ENCODE results near the gene ASCC1.

The ASCC1 gene

DNA sequence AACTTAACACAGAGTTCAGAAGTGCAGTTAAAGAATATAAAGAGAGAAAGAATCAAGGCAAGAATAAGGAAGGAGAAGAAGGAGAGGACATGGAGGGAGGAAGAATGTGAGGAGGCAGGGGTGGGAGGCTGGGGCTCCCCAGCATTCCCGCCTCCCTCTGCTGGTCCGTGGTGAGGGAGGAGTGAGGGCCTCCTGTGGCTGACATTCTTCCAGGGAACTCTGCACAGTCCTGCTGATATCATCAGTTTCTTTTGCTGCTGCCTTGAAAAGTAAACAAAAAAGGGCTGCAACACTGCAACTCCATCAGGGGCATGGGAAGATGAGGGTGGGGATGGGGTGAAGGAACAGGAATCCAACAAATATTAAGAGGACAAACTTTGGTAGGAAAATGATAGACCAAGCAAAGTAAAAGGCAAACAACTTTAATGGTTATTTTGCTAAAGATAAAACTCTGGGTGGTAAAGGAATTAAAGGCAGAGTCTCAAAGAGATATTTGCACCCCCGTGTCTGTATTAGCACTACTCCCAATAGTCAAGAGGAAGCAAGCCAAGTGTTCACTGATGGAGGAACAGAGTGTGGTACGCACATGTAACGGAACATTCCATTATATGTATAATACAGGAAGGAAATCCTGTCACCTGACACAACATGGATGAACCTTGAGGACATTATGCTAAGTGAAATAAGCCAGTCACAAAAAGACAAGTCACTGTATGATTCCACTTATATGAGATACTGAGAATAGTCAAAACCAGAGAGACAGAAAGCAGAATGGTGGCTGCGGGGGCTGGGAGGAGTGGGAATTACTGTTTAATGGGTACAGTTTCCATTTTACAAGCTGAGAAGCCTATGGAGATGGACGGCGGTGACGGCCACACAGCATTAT is 119.7 kb downstream of the ASCC1 start:
- DNase-seq, result peak; percentile 52

DNA sequence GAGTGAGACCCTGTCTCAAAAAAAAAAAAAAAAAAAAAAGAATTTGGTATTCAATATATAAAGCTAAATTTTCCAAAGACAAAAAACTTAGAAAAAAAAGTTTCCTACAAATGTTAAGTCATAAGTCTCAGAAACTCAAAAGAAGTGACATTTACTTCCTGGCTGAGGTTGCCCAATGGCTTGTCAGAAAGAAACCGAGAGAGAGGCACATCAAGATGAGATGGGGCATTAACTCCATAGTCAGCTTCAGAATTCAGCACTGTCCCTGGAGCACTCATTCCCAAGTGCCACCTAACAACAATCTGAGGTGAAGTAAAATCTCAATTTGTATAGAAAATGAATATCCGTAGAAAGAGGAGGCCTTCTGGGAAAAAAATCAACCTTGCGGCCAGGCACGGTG is 120.9 kb downstream of the ASCC1 start:
- peak; percentile 60 for DNase-seq

DNA sequence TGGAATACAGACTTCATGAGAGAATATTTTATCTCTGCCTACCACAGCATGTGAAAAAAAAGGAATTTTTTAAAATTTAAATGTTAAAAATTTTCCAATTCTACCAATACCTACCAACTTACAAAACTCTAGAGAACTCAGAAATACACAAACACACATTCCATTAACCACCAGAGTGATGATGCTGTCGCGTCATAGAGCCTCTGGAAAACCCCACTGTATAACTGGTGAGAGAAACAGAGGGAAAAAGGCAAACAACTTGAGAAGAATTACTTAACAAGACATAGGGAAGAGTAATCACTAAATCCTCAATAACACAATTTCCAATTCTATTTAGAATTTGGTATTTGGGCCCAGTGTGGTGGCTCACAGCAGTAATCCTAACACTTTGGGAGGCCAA is 121.5 kb downstream of the ASCC1 start:
- no peak for DNase-seq

DNA sequence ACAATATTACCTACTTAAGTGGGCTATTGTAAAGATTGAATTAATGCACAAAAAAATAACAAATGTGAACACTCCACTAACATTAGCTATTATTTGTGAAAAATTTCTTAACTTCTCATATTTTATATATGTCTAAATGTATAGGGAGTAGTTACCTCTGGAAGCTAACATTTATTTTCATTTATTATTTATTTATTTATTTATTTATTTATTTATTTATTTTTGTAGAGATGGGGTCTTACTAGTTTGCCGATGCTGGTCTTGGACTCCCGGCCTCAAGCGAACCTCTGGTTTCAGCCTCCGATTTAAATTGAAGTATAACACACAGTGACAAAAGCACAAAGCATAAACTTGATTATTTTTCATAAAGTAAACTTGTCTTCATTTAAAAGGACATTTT is 122.6 kb downstream of the ASCC1 start:
- DNase-seq, result no peak

DNA sequence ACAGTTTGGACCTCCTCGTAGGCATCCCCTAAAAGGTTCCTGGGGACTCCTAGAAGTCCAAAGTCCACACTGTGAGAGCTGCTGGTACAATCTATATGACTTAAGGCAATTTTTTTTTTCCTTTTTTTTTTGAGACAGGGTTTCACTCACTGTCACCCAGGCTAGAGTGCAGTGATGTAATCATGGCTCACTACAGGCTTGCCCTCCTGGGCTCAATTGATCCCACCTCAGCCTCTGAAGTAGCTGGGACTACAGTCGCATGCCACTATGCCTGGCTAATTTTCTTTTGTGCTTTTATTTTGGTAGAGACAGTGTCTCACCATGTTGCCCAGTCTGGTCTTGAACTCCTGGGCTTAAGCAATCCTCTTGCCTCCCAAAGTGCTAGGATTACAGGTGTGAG is 123.1 kb downstream of the ASCC1 start:
- DNase-seq, result no peak

DNA sequence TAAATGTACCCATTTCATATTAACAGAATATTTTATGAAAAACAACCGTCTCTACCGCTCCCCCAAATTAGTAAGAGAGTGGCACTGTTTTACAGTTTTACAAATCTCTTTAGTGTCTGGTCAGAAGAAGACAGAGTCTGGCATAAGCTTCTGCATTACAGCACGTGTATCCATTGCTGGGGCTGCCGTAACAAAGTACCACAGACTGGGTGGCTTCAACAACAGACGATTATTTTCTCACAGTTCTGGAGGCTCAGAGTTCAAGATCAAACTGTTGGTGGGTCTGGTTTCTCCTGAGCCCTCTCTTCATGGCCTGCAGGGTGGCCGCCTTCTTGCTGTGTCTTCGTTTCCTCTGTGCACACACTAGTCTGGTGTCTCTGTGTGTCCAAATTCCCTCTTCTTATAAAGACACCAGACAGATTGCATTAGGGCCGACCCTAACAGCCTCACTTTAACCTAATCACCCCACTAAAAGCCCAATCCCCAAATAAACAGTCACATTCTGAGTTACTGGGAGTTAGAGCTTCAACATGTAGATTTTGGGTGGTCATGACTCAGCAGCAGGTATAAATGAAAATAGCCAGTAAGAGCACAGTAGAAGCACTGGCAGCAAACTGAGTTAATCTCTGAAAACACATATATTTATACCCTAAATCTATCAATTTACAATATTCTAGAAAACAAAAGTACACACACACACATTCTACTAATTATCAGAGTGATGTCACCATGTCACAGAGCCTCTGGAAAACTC is 123.7 kb downstream of the ASCC1 start:
- no peak for DNase-seq

DNA sequence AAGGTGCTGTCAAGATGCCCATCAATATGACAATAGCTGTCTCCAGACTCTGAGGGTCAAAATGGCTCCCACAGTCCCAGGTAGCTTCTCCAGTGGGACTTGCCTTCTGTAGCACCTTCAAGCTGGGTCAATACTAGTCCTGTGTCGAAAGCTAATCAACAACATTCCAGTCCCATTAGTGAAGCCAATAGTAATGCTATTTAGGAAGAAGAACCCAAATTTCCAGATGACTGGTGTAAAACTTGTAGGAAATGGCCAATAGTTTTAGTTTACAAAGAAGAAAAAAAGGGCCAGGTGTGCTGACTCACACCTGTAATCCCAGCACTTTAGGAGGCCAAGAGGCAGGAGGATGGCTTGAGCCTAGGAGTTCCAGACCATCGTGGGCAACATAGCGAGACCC is 125.8 kb downstream of the ASCC1 start:
- no peak for DNase-seq

DNA sequence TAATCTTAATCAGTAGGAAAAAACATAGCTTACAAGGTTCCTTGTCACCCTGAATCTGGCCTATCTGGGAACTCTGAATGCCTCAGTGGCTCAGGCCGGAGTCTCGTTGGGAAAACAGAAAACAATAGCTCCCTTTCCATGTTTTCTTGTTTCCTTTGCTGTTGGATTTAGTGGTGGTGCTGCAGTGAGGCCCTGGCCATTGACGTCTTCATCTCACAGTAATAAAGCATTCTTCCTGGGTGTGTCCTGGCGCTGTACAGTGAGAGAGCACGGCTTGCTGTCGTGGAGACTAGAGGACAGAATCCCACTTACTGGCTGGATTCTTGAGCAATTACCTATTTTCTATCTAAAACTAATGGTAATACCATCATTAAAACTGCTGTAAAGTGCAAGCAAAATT is 126.5 kb downstream of the ASCC1 start:
- DNase-seq, result no peak

DNA sequence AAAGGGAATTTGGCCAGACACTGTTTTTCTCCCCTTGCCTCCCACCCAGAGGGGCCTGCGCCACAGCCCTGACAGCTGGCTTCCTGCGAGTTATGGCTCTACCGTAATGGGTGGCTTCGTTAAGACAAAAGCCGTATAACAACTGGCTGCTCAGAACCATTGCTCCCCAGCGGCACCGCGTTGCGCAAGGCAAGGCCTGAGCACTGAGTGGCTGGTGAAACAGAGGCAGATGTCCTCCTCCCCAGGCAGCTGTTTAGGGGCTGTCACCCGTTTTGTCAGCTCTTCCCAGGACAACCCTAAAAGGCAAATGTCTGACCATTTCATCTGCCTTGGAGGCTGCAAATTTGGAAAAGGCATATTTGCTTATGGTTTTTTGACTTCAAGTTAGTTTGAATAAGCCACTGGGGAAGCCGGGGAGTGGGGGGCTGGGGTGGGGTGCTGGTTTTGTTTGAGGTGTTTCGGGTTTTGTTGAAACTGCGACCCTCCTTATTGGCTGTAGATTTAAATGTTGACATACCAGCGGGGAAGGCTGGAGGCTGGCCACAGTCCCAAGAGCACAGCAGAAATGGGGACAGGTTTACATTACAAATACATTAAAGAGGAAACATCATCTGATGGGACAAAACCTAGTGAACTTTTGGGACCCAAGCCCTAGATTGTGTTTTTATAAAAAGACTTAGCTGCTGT is 127.0 kb downstream of the ASCC1 start:
- DNase-seq, result peak; percentile 69

DNA sequence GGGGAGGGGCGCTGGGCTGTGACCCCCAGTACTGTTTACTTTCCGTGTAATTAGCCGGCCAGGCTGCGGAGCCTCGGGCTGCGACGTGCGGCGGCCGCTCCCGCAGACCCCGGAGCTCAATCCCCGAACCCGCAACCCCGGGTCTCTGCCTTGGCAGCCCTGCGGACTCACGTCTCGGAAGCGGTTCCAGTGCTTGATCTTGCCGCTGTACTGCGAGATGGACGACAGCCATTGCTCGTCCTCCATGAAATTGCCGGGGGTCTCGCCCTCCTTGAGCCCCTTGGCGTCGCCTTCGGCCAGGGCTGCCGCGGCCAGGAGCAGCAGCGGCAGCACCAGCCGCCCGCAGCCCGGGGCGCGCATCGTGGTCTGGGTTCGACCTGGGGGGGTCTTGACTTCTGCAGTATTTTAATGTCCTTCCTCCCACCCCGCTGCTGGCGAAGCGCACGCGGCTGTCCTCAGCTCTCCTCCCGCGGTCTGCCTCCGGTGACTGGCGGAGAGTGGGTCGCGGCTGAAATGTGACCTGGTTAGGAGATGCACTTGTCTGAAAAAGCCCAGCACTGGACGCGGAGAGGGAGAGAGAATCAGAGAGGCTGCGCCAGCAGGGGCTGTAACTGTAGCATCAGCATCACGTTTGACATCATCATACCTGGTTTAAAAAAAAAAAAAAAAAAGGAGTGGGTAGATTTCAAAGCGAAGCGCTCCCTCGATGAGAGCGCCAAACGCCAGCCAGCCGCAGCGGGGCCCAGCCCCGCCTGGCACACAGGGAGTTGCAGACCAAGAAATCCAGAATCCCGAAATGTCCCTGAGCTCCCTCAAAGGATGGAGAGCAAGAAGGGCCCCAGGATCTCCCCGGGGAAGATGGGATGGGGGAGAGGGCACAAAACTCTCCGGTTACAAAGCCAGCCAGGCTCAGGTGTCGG is 127.8 kb downstream of the ASCC1 start, which contains the start of gene SPOCK2:
Gene SPOCK2, minus strand, starts transcription at position 583 of the 920 bp plus-strand sequence. Its CDS starts 223 bp downstream, at position 360.
- peak; percentile 71 for DNase-seq

DNA sequence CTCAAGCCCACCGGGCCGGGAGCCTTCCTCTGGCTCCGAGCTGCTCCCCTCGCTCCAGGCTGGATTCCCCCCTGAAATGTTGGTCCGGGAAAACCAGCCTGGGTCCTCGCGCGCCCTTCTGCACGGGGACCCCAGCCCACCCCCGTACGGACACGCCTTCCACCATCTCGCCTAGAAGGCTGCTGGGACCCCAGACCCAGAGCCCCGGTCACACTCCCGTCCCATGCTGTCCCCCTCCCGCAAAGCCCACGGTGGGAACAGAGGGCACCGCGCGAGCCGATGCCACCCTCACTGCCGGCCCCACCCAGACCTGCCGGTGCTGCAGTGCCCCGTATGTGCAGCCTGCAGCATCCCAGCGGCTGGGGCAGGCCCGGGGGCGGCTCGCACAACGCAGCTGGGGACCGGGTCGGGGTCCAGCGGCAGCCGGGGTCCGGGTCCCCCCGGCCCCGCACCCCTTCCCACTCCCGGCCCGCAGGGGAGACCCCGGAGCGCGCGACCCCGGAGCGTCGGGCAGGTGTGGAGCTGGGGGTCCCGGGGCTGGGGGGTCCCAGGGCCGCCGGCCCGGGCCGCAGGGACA is 128.6 kb downstream of the ASCC1 start:
- DNase-seq, result peak; percentile 46

DNA sequence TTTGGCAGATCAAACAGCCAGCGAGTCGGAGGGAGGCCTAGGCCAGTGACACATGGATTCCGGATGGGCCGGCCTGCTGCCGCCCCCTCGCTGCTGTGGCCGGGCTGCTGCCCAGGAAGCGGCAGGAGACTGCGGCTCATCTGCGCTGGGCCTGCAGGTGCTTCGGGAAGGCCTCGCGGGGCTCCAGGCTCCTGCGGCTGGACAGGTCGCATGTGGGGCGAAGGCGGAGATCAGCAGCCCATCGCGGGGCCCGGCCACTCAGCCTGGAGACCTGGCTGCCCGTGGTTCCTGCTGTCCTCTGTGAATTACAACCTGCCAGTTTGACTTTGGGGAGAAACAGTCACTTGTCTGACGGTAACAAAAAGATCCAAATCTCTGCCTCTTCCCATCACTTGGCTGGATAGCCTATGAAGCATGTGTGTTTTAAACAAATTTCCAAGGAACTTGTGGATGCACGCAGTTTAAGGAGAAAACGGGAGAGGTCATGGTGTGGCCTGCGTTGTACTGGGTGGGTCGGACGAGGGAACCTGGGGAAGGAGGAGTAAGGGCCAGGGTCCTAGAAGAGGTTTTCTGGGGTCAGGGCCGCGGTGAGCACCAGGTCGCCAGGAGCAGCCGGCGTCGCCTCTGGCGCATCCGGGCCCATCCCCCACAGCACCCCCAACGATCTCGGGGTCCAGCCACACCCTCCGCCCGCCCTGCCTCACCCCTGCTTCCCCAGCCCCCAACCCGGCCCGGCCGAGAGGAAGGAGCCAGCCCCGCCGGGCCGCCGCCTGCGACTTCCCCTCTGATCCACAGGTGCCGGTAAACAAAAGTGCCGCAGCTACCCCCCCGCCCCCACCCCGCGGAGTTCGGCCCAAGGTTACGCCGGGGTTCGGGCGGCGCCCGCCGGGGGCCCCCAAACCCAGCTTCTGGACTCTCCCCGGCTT is 129.3 kb downstream of the ASCC1 start:
- peak; percentile 69 for DNase-seq

DNA sequence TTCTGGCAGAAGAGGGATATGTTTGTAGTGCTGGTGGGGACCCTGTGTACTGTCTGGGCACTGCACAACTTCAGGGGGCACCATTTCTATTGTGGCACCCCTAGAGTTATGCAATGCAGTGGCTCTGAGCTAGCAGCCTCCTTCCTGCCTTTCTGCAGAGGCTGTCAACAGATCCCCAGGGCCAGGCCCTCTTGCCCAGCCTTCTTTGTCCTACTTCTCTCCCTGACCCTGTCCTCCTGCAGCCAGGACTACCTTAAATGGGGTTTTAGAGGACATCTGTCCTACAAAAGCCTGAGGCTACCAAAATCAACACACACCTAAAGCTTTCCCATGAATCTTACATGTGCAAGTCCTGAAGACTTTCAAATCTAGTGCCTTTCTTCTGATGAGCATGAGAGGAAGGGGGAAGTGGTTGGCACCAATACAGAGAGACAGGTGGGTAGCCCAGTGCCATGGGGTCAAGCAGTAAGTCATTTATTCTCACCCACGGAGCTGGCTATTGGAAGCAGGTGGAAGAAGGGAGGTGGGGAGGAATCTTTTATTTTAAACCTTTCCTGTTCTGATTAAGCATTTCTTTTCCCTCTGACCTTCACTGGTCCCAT is 130.1 kb downstream of the ASCC1 start:
- no peak for DNase-seq

DNA sequence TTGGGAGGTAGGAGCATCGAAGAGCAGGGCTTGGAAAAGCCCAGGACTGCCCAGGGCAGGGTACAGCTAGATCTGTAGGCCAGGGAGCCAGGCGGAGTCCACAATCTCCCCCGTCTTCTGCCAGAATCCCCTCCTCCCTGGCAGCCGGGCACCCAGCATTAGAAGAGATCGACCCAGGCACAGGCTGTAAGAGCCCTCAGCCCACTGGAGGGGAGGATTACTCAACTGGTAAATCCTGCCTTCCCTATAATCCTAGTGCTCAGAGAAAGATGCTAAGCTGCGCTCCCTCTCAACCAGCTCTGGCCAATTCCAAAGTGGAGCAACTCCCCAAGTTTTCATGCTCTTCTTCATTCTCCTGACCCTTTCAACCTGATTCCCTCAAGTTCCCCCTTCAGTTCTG is 130.9 kb downstream of the ASCC1 start:
- DNase-seq, result no peak

DNA sequence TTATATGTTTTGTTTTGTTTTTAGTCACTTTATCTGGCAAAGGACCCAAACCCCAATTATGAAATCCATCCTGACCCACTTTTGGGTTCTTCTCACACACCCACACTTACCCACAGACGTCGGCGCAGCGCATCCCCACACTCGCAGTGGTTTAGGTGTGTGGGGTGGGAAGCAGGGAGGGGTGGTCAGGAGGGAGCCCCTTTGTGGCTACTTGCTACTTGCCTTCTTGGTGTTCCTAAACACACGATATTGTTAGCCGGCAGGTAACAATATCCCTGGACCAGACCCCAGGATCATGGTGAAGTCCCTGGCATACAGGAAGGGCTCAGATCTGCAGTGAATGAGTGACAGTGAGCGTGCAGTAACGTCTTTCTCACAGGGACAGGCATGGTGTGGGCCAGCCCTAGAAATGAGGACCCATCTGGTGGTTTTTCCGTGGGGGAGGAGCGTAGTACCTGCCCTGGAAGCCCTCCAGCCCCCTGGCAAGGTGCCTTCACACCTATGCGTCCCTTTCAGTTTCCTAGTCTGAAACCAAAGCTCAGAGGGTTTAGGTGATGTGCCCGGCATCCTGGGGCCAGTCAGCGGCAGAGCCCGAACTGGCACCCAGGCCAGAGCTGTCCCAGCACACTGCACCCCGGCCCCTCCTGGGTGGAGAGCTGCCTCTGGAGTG is 132.2 kb downstream of the ASCC1 start:
- DNase-seq, result peak; percentile 74

DNA sequence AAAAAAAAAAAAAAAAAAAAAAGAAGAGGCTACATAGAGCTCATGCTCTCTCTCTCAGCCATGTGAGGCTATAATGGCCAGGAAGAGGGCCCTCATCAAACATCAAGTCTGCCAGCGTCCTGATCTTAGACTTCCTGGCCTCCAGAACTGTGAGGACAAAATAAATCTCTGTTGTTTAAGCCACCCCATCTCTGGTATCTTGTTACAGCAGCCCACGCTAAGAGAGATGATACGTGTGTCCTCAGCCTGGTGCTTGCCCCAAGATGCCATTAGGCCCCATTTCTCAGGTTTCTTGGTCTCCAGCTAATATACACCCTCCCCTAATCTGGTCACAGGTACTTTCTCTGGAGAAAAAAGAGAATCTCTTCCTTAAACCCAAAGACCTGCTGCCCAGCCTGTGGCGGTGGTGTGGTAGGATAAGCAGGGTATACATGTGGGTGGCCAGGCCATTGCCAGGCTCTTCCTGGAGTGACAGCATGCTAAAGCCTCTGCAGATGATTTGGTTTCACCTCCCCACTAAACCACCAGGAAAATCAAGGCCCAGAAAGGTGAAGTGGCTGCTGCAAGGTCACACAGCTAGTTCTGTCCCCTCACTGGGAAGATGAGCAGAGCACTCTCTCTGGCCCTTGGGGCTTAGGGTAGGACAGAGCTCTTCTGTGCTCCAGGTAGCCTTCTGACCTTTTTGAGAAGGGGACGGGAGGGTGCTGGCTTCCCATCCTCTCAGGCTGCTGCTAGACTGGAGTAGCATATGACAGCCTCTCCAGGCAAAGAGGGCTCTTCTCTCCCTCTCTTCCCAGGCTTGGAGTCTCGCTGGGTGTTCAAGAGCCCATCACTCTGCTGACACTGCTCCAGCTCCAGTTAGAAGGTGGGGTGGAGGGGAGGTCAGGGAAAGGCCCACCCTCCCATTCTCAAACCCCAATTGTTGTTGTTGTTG is 133.0 kb downstream of the ASCC1 start:
- no peak for DNase-seq

DNA sequence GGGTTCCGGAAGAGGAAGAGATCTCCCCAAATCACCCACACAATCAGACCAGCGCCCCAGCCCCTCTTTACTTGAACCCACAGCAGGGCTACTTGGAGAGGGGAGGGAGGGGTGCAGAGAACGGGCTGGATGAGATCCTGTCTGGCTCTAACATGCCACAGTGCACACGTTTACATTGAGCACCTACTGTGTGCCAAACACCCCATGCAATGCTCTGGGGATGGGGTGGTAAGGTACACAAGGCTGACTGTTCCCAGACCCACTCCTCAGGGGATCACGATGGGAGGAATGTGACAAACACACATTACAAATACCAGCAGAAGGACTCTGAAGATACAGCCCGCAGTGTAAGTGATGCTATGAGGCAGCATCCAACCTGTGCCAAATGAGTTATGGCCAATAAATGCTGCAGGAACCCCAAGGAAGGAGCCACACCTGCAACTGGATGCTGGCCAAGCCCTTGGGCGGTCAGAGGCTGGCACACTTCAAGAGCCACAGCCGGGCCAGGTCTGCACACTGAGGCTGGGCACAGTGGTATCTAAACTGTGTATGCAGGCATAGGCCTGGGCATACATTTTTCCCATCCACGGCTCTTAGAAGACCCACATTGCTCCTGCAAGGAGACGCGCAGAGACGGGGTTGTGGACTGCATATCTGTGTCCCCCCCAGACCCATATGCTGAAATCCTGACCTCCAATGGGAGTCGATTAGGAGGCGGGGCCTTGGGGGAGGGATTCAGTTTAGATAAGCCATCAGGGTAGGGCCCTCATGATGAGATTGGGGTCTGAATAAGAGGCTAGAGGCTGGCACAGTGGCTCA is 134.1 kb downstream of the ASCC1 start:
- no peak for DNase-seq

DNA sequence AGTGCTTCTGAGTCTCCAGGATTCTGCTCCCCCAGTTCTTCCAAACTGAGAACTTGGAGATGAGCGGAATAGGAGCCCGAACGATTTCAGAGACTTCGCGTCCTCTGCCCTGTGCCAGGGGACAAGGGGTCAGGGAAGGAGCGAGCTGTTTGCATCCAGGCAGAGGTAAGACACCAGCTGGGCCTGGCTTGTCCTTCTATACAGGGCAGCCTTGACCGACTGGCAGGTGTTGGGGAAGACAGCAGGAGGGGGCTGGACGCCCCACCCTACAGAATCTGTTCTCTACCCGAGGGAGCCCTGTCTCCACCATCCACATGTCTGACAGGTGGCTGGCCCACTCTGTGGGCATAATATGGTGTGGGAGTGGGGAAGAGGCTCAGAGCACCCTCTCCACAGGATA is 134.9 kb downstream of the ASCC1 start:
- no peak for DNase-seq

All from activated CD4-positive, alpha-beta T cell treated with anti-CD3 and anti-CD28 coated beads, Interleukin-10, Interleukin-2, amounts not matched to agents 100 ng/mL and 50 ng/mL, durations not matched to agents 16 hours and 8 hours (primary cell).